ENCODE data around the gene C5orf24.
"Not testable (repeated sequence)": the region's sequence is repeated elsewhere in the genome, so short reads cannot be mapped to it uniquely, and the experiment has no call there.

The C5orf24 gene

GRCh38 chr5:134845852-134846640 lies at the start of gene C5orf24:
C5orf24 (plus strand) TSS chr5:134845968; CDS start chr5:134854901, 8,933 bp downstream.
- DNase-seq (ENCODE audit: low read depth in 2 of 2), result peak; percentile 84 to 88

- DNase-seq (ENCODE audit: low read depth in 2 of 2), result no peak
Observed at GRCh38 chr5:134798468-134798867, 47.3 kb upstream of the C5orf24 start.

- no peak for DNase-seq (ENCODE audit: low read depth in 2 of 2)
Observed at GRCh38 chr5:134803821-134804220, 41.9 kb upstream of the C5orf24 start.

- DNase-seq (ENCODE audit: low read depth in 2 of 2), result no peak
Observed at GRCh38 chr5:134813407-134813806, 32.4 kb upstream of the C5orf24 start.

- no peak for DNase-seq (ENCODE audit: low read depth in 2 of 2)
Observed at GRCh38 chr5:134813827-134814226, 31.9 kb upstream of the C5orf24 start.

- no peak for DNase-seq (ENCODE audit: low read depth in 2 of 2)
Observed at GRCh38 chr5:134817006-134817405, 28.8 kb upstream of the C5orf24 start.

GRCh38 chr5:134818776-134819175 lies 27.0 kb upstream of the C5orf24 start:
- DNase-seq (ENCODE audit: low read depth in 2 of 2), result no peak

- DNase-seq (ENCODE audit: low read depth in 2 of 2), result no peak
Observed at GRCh38 chr5:134819407-134819963, 26.3 kb upstream of the C5orf24 start.

GRCh38 chr5:134821841-134822240 lies 23.9 kb upstream of the C5orf24 start:
- no peak for DNase-seq (ENCODE audit: low read depth in 2 of 2)

GRCh38 chr5:134824681-134825080 lies 21.1 kb upstream of the C5orf24 start:
- no peak for DNase-seq (ENCODE audit: low read depth in 2 of 2)

GRCh38 chr5:134825212-134825611 lies 20.6 kb upstream of the C5orf24 start:
- no peak for DNase-seq (ENCODE audit: low read depth in 2 of 2)

GRCh38 chr5:134833340-134834032 lies 12.3 kb upstream of the C5orf24 start:
- DNase-seq (ENCODE audit: low read depth in 2 of 2), result no peak

- DNase-seq (ENCODE audit: low read depth in 2 of 2), result no peak
Observed at GRCh38 chr5:134835623-134836022, 10.1 kb upstream of the C5orf24 start.

GRCh38 chr5:134837530-134838181 lies 8.1 kb upstream of the C5orf24 start:
- DNase-seq (ENCODE audit: low read depth in 2 of 2), result no peak

- not testable (repeated sequence) for DNase-seq (ENCODE audit: low read depth in 2 of 2)
Observed at GRCh38 chr5:134838361-134838760, 7.4 kb upstream of the C5orf24 start.

- DNase-seq (ENCODE audit: low read depth in 2 of 2), result no peak
Observed at GRCh38 chr5:134840811-134841210, 5.0 kb upstream of the C5orf24 start.

- no peak for DNase-seq (ENCODE audit: low read depth in 2 of 2)
Observed at GRCh38 chr5:134844252-134844651, 1.5 kb upstream of the C5orf24 start.

- no peak for DNase-seq (ENCODE audit: low read depth in 2 of 2)
Observed at GRCh38 chr5:134845335-134845851, 375 bp upstream of the C5orf24 start.

- DNase-seq (ENCODE audit: low read depth in 2 of 2), result peak in 1 of 2 donors; percentile 4
Observed at GRCh38 chr5:134846641-134846960, 833 bp downstream of the C5orf24 start.

GRCh38 chr5:134849434-134849933 lies 3.7 kb downstream of the C5orf24 start:
- DNase-seq (ENCODE audit: low read depth in 2 of 2), result not testable (repeated sequence)

GRCh38 chr5:134851307-134851923 lies 5.6 kb downstream of the C5orf24 start:
- DNase-seq (ENCODE audit: low read depth in 2 of 2), result no peak

GRCh38 chr5:134856465-134856864 lies 10.7 kb downstream of the C5orf24 start:
- DNase-seq (ENCODE audit: low read depth in 2 of 2), result not testable (repeated sequence)

Measured in stimulated activated CD8-positive, alpha-beta memory T cell treated with anti-CD3 and anti-CD28 coated beads, Interleukin-7, amount 100 ng/mL, for 4 hours (primary cell).